ENCODE measurements around the gene SPSB3.

Gene SPSB3

GRCh38 chr16:1816396-1817275, 34.3 kb upstream of the SPSB3 start:
- TF ChIP-seq, protein P1, sequence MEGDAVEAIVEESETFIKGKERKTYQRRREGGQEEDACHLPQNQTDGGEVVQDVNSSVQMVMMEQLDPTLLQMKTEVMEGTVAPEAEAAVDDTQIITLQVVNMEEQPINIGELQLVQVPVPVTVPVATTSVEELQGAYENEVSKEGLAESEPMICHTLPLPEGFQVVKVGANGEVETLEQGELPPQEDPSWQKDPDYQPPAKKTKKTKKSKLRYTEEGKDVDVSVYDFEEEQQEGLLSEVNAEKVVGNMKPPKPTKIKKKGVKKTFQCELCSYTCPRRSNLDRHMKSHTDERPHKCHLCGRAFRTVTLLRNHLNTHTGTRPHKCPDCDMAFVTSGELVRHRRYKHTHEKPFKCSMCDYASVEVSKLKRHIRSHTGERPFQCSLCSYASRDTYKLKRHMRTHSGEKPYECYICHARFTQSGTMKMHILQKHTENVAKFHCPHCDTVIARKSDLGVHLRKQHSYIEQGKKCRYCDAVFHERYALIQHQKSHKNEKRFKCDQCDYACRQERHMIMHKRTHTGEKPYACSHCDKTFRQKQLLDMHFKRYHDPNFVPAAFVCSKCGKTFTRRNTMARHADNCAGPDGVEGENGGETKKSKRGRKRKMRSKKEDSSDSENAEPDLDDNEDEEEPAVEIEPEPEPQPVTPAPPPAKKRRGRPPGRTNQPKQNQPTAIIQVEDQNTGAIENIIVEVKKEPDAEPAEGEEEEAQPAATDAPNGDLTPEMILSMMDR (IDR thresholded peaks at IDR 0.05; ENCODE audit: low read depth, low read length) = no peak
- DNase-seq (ENCODE audit: extremely low read depth, low read depth) = no peak

DNA sequence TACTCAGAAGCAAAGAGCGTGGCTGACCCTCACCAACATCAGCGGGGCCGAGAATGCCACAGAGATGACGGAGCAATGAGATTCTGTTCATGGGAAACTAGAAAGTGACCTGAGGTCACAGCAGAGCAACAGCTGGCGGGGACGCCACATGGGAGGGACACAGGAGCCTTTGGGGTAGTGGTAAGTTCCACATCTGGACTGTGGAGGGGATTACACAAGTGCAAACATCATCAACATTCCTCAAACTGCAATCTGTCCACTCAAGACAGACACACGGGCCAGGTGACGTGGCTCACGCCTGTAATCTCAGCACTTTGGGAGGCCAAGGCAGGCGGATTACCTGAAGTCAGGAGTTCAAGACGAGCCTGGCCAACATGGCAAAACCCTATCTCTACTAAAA, 33.1 kb upstream of the SPSB3 start:
- TF ChIP-seq, protein P1 (IDR thresholded peaks at IDR 0.05; ENCODE audit: low read depth, low read length) = no peak
- no peak for DNase-seq (ENCODE audit: extremely low read depth, low read depth)

GRCh38 chr16:1812732-1813163, 30.4 kb upstream of the SPSB3 start:
- DNase-seq (ENCODE audit: extremely low read depth, low read depth) = peak; percentile 27
- TF ChIP-seq, protein P1 (IDR thresholded peaks at IDR 0.05; ENCODE audit: low read depth, low read length) = peak; percentile 55

- TF ChIP-seq, protein P1 (IDR thresholded peaks at IDR 0.05; ENCODE audit: low read depth, low read length) = no peak
- DNase-seq (ENCODE audit: extremely low read depth, low read depth) = no peak
Observed at GRCh38 chr16:1810536-1810935, 28.2 kb upstream of the SPSB3 start.

DNA sequence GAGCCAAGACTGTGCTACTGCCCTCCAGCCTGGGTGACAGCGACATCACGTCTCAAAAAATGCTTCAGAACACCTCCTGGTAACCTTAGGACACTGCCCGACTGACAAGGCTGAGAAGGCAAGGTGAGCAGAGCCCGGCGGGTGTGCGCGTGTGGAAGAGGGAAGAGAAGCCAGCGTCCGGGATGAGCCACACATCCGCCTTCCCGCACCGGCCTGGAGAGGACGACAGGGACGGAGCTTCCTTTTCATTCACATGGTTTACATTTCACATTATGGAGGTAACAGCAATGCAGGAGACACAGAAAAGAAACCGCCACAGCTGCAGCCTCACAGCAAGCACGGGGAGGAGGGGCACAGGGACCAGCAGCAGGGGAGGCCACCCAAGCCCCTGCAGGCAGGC, 27.7 kb upstream of the SPSB3 start:
- TF ChIP-seq, protein P1 (IDR thresholded peaks at IDR 0.05; ENCODE audit: low read depth, low read length) = no peak
- DNase-seq (ENCODE audit: extremely low read depth, low read depth) = no peak

- TF ChIP-seq, protein P1 (IDR thresholded peaks at IDR 0.05; ENCODE audit: low read depth, low read length) = no peak
- DNase-seq (ENCODE audit: extremely low read depth, low read depth) = no peak
Observed at GRCh38 chr16:1809281-1809801, 27.0 kb upstream of the SPSB3 start.

- no peak for DNase-seq (ENCODE audit: extremely low read depth, low read depth)
- TF ChIP-seq, protein P1 (IDR thresholded peaks at IDR 0.05; ENCODE audit: low read depth, low read length) = no peak
Observed at GRCh38 chr16:1808691-1809090, 26.3 kb upstream of the SPSB3 start.

All from AG09319 (cell line).